ENCODE measurements around the gene CFDP1.

CFDP1 gene

DNA sequence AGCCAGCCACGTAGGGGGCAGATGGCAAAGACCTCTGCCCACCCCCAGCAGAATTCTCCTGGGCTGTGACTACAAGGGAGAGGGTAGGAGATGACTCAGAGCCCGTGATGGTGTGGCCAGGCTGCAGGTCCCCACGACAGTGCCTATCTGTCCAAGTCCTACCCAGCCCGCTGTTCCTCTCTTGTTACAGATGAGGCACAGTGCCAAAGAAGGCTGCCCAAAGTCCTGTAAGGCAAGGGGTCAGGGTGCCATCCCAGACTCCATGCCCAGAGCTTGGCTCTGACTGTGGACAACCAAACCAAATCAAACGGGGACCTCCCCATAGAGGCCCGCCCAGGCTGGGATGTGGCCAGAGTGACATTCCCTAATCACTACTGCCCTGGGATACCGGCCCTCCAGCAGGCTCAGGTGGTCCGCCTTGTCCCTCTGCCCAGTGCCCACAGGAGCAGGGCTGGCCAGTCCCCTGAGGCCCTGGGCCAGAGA lies 169.3 kb downstream of the CFDP1 start:
- DNase-seq, result peak in 1 of 2 experiments; percentile 65

DNA sequence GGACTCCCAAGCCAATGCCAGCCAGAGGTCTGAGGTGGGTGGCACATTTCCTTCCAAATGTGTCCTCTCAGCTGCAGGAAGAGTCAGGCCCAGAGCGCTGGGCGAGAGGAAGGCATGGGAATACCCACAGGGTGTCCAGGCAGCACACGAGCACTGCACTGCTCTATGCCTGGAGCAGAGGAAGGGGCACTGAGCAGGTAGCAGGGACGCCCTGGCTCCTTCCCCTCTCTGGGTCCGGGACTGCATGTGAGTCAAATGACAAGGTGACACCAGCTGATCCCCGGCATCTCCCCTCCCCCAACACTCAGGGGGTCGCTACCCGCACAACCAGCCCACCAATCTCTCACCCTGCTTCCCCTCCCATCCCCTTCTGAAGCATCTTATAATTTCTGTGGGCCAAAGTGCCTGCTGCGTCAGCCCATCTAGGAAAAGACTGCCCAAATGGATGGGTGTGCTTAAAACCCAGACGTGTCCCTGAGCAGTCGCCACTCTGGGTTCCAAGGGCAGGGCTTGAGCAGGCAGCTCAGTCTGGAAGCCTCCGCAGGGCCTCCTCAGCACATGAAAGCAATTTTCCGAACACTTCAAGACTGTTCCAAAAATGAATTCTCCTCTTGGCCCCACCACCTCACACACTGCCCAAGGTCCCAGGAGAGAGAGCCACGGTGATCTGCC lies 169.9 kb downstream of the CFDP1 start:
- DNase-seq, result no peak

DNA sequence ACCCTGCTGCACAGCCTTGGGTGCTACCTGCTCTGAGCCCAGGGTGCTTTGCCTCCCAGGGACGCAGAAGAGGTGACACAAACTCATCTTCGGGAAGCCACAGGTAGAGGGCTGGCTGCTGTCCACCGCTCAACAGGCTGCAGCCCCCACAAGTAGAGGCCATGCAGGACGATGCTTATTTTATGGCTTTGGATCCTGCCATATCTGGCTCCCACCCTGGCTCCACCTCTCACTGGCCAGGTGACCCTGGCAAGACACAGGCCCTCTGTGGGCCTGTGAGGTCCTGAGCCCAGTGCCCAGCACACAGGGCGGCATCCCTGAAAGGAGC lies 170.5 kb downstream of the CFDP1 start:
- no peak for DNase-seq

DNA sequence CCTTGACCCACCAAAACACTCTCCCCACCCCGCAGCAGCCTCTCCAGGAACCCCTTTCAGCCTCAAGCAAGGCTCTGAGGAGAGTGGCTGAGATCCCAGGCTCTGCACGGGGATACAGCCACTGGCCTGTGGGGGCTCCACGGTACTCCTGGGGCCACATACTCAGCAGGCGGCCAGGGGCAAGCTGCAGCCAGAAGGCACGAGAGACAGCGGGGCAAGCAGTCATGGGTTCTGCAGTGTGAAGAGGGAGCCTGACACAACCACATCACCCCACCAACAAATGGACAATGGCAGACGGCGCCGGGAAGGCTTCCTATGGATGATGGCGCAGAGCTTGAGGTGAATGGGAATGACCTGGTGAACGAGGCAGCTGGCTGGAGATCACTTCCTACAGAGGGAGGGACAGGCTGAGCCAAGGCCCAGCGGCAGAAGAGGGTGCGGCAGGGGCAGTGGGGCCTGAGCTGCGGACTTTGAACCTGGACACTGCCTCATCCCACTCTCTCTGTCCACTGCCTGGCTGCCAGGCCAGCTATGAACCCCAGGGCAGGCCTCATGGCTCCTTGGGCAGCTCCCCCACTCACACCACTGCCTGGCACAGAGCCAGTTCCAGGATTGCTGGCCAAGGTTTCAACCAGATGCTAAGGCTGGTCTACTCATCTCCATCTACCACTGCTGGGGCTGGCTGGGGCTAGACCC lies 171.1 kb downstream of the CFDP1 start:
- no peak for DNase-seq

DNA sequence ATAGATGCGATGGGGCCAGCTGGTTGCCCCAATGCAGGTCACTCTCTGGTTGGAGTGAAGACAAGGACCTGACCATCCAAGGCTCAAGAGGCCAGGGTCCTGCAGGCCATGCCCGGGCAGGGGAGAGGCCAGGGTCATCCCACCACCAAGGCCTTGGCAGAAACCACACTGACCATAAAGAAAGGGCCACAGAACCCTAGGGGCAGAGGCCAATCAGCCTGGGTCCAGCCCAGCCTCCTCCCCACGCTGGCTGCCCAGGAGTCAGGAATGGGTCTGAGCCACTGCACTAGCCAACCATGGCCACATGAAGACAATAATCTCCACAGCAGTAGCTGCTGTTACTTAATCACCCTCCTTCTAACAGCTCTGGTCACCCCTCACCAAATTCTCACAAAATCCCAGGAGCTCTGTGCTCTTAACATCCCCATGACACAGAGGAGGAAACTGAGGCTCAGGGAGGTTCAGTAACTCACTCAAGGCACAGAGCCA lies 171.7 kb downstream of the CFDP1 start:
- no peak for DNase-seq

DNA sequence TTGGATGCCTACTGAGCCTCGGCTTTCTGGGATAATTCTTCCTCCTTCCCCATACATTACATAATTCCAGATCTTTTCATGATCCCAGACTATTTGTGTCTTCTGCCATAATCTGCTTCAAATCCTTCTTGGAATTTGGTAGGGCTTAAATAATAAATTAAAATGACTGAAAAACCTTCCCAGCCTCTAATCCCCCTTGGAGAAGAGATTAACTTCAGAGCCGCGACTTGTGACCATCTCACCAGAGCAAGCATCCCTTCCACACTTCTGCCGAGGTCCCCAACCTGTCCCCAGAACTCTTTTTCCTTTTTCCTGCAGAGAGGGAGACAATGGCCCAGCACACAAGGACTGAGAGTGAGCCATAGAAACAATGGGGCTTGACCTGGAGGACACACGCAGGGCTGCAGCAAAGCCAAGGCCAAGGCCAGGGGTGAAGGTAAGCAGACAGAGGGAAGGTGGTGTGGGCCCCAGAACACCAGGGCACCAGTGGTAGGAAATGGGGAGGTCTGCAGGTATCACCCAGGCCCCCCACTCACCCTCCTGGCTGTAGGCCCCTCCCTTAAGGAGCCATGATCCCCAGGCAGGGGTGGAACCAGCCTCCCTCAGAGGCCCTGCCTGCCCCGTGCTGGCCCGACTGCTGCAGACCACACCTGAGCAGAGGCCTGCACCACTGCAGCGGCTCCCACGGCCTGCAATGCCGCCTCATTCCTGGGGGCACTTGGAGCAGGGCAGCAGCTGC lies 172.3 kb downstream of the CFDP1 start:
- no peak for DNase-seq

DNA sequence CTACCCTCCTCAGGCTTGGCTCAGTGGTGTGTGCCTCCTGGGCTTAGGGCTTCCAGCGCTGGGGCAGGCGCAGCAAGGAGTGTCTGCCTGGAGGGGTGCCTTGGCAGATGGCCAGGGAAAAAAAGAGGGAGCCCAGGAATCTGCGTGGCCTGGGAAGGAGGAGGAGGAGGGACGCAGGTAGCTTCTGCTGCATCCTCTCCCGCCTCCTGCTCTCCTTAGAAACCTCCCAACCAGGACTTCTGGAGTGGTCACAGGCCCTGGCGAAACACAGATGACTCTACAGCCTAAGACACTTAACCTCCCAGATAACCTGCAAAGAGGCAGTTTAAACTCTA lies 174.5 kb downstream of the CFDP1 start:
- DNase-seq, result no peak

DNA sequence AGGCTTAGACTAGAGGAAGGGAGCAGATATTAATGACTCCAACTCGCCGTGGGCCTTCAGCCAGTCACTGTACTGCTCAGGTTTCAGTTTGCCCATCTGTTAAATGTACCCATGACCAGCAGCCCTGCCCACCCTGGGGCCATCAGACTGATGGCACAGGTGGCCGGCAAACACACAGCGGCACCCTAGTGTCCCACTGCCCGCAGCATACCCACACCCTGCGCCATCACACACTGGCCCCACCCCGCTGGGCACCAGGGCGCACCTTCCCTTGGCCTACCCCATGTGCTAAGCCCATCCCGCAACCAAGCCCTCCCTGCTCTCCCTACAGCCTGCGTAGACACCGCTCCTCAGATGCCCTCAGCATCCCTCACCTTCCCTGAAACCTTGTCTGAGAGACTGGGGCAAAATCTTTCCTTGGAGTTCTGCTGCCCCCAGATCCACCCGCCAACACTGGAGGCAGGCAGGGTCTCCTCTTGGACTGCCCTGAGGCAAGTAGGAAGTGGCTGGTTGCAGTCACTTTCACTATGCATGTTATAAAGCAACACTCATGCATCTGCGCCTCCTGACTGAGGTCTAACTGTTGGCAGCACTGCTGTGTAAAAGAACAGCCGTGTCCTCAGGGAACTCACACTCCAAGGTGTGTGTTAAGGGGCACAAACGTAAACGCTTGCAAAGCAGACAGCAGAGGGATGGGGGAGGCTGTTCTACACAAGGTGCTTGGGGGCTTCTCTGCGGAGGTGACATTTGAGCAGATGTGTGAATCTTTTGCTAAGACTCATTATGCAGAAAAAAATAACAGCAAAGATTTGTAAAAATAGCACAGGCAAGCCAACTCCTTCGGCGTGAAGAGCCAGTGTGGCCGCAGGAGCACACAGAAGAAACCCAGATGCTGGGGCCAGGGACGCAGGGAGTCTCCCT lies 175.2 kb downstream of the CFDP1 start:
- no peak for DNase-seq

DNA sequence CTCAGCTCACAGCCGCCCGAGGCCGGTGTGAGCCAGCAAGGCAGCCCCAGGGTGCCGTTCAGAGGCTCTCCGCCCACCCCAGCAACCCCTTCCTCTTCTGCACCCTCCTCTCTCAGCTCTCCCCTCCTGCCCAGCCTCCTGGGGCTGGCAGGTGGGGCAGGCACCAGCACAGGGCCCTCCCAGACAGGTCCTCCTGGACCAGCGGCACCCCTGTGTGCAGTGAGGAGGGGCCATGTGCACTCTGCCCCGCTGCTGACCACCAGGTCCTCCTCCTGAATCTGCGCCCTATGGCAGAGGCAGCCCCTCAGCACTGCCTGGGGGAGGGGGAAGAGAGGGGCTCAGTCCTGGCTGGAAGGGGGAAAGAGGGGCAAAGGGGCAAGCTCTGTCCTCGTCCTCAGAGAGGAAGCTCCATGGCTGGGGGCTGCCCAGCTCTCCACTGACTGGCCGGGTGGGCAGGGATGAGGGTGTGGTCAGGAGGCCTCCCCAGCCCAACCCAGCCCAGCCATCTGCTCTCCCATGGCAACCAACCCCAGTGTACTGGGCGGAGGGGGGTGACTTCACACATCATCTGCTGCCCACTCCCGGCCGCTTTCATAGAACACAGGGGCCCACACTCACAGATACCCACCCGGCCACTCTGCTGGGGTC lies 176.5 kb downstream of the CFDP1 start:
- peak in 1 of 2 experiments; percentile 30 for DNase-seq

DNA sequence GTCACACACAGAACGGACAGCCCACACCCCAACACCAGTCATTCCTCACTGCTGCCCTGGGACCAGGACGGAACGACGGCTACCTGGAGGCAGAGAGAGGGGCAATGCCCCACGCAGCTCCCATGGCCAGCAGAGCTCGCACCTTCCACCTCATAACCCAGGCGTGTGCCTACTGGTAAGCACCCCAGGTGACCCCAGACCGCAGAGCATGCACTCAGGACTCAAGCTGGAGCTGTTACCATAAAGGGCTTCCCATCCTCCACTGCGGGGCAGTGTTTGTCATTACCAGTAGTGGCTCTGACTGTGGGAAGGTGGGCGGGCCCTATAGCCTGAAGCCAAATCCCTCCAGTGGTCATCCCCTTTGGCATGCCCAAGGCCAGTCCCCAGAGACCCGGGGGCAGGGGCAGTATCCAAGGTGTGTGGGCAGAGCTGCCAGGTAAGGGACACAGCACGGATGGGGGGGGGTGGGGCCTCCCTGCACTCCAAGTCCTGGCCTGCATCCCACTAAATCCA lies 177.2 kb downstream of the CFDP1 start:
- no peak for DNase-seq

DNA sequence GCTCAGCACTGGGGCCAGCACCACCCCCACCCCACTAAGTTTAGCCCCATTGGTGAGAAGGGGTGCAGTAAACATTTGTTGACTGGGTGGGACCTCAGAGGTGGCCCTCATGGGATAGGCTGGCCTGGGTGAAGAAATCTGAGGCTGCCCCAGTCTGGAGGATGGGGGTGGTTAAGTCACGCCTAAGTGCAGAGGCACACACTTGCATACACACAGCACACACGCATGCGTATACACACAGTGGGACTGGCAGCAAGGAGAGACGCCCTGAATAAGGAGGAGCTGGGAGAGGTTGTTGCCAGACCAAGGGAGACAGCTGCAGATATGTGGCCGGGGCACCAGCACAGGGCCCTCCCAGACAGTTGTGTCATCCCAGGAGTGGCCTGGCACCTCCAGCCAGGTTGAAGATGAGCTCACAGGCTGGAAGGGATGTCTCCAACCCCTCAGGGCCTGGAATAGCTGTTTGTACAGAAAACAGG lies 178.9 kb downstream of the CFDP1 start:
- DNase-seq, result no peak

DNA sequence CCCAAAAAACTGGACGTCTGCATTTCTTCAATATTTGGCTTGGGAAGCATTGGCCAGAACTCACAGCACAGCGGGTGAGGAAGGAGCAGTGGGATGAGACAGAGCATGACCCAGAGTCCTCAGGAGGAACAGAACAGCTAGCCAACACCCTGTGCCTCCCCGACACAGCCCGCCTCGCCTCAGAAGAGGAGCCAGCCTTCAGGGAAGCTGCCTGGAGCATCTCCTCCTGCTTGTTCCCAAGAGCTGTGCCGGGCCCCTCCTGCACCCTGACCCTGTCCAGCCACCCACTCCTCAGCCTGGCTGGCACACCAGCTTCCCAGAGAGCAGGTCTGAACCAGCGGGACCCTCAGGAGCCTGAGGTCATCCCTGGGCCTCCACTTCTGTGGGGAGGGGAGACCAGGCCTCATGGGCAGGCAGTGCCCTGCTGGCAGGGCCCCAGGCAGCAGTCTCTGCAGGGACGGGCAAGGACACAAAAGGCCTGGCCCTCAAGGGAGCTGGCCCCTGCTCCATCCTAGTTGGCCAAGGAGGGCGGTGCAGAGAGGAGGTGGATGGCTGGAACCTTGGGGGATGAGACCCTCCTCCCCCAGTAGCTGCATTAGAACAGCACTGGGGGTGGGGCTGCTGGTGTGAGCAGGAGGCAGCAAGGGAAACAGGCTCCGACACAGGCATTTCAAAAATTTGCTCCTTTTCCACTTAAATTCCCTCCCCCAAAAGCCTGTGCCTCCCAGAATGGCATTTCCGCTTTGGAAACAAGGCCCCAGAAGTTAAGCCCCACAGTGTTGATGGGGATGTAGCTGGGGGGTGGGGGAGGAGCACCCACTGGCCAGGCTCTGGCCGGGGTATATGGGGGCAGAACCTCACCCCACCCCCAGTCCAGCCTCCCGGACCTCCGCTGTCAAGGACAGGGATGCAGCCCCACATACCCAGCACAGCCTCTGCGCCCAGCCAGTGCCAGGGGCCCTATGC lies 180.1 kb downstream of the CFDP1 start:
- DNase-seq, result no peak

DNA sequence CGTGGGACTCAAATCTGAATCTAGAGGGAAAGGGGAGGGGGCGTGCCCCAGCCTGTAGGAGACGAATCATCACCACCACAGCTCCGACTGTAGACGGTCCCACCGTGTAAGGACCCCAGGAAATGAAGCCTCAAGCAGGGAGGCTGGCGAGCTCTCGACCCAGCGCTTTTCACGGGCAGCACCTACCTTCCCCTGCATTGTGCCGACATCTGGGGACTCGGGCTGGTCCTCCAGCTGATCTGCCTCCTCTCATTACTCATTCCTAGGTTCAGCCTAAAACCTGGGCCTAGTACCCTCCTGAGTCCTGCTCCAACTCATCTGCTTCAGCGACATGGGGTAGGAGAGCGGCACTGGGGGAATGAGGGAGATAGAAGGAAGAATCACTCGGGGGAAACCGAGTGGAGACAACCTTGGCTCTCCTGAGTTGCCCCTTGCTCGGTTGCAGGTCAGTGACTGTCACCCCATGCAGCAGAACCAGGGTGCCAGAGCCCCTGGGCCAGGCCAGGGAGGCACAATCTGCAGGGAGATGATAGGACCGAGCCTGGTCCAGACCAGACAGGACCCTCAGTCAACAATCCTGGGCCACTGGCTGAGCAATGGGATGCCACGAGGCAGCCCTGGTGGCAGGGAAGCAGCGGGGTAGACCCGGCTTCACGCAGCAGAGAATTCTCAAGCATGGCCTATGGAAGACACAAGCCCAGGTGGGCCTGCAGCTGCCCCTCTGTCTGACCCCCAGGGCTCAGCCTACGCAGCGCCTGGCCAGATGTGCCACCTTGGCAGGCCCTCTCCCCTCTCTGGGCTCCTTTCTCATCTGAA lies 181.0 kb downstream of the CFDP1 start:
- no peak for DNase-seq

DNA sequence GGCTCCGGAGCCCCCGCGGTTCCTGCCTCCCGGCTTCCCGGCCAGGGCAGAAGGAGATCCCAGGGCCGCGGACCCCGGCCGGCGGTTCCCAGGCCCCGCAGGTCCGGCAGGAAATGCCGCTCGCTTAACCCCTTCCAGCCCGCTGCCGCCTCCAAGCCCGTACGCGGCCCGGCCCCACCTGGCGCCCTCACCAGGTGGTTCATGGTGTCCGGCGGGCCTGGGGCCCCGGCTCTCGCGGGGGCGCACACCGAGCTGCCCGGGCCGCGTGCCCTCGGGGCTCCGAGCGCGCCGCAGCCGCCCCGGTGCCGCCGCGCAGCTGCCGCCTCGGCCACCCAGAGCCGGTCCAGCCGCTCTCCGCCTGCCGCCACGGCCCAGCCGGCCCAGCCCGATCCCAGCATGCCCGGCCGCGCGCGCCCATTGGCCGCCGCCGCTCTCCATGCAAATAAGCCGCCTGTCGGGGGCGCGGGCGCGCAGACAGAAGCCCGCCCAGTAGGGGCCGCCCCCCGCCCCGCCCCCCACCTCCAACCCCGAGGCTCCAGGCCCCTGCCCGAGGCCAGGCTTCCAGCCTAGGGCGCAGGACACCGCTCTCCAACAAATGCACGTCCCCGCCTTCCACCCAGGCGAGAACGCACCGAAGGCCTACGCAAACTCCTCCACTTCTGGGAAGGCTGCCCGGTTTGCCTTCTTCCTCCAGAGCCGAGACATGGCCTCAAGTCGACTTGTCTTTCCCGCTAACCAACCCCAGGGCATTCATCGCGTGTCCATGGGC lies 181.8 kb downstream of the CFDP1 start, which contains the start of gene BCAR1:
TSS of gene BCAR1 (minus strand) at position 345 of the 769 bp plus-strand sequence. CDS start at position 203, 142 bp downstream.
- peak in 1 of 2 experiments; percentile 81 for DNase-seq

DNA sequence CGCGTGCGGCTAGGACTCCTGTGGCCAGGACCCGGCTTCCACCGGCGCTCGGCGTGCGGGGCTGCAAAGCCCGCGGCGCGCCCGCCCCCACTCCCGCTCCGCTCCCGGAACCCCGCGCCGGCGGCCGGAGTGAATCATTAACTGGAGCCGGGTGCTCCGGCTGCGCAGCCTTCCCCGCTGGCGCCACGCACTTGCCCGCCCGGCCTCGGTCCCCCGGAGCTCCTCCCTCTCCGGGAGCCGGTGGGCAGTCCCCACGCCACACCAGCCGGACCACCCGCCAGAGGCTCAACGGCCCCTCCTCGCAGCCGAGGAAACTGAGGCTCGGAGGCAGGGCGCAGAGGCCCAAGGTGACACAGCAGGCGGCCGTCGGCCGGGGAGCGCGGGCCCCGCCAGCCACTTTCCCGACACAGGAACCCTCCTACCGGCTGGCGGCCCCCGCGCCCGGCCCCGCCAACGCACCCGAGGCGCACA lies 182.5 kb downstream of the CFDP1 start:
- no peak for DNase-seq

DNA sequence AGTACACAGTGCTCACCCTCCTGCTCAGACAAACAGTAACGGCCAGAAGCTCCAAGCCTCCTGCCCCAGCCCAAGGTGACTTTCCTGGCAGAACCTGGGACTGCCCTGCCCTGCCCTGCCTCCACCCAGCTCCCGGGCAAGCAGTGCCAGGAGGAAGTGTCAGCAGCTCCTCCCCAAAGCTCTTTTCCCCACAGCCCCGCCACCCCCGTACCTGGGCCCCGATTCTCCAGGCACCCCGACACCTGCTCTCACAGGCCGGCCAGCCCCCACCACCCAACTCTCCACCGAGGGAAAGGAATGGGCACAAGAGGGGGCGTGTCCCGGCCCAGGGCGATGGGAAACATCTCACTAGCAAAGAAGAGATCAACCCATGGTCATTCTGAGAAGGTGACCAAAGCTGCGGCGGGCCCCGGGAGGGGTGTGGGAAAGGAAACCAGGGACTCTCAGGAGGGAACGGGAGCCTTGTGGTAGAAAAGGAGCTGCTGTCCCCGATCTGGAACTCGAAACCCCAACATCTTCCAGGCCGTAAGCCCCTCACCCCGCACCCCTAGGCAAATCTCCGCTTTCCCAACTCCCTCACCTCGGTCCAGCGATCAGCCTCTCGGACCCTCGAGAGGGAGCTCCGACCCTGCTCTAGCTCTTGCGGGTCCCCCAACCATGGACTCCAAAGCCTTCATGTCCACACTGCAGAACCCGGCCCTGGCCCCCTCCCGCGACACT lies 183.1 kb downstream of the CFDP1 start:
- no peak for DNase-seq

DNA sequence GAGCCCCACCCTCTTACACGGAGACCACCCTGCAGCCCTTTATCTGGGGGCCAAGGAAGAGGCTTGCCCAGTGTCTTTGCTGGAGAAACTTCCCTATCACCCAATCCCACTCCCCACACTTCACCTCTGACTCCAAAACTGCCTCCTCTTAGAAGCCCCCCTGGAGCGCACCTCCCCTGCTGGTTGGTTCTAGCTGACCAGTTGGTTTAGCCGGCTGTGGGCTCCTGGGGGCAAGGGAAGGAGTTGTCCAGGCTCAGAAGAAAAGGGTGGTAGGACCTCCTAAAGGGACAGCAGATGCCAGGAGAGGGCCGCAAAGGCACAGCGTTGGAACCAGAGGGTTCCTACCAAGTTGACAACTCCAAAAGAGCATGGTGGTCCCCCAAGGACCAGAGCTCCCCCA lies 183.9 kb downstream of the CFDP1 start:
- no peak for DNase-seq
